WTC11 (cell line): ENCODE measurements around the gene WWOX.

Experiments
- ATF1 ChIP-seq: sonication (generic); formaldehyde crosslinking; IDR thresholded peaks from 2 replicates; pipeline ENCODE4 v1.8.1; 2023; ENCODE audit warnings: mild to moderate bottlenecking, moderate library complexity, missing genetic modification reagents
- ELF4 ChIP-seq: sonication (generic); formaldehyde crosslinking; IDR thresholded peaks from 2 replicates; pipeline ENCODE4 v1.8.1; 2022; ENCODE audit warnings: low read depth, mild to moderate bottlenecking, moderate library complexity, missing genetic modification reagents
- NR2C2 ChIP-seq: sonication (generic); formaldehyde crosslinking; IDR thresholded peaks from 2 replicates; pipeline ENCODE4 v1.8.0; 2022; ENCODE audit warnings: mild to moderate bottlenecking, missing genetic modification reagents
- TF ChIP-seq, protein P1 (sequence below): sonication (generic); formaldehyde crosslinking; IDR thresholded peaks from 2 replicates; pipeline ENCODE4 v1.8.1; 2023; ENCODE audit warnings: mild to moderate bottlenecking, missing genetic modification reagents, moderate library complexity
- TF ChIP-seq, protein P2 (sequence below): fragments of 200-600 bp; IDR thresholded peaks from 2 replicates; pipeline ENCODE4 v1.8.0; 2022; ENCODE audit warnings: antibody characterized with exemption

DNA sequence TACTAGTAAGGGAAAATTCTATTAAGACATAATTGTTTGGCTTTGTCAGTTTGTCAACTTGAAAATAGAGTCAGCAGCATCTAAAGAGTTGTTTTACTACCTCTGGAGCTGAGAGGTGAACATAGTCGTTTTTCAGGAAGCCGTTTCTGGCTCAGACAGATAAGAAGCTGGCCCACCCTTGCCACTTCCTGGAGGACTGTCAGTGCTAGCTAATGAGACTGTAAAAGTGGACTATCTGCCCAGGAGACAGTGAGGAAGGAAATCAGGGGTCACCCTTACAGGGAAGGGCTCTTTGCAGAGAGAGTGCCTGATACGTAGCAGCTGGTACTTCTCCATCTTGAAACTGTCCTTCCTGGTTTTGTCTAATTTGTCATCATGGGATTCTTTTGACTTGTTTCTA lies 328.7 kb downstream of the WWOX start:
- no peak for TF ChIP-seq NR2C2 (CRISPR knock-in tag)
- TF ChIP-seq, protein P1, sequence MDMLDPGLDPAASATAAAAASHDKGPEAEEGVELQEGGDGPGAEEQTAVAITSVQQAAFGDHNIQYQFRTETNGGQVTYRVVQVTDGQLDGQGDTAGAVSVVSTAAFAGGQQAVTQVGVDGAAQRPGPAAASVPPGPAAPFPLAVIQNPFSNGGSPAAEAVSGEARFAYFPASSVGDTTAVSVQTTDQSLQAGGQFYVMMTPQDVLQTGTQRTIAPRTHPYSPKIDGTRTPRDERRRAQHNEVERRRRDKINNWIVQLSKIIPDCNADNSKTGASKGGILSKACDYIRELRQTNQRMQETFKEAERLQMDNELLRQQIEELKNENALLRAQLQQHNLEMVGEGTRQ = no peak
- TF ChIP-seq, protein P2, sequence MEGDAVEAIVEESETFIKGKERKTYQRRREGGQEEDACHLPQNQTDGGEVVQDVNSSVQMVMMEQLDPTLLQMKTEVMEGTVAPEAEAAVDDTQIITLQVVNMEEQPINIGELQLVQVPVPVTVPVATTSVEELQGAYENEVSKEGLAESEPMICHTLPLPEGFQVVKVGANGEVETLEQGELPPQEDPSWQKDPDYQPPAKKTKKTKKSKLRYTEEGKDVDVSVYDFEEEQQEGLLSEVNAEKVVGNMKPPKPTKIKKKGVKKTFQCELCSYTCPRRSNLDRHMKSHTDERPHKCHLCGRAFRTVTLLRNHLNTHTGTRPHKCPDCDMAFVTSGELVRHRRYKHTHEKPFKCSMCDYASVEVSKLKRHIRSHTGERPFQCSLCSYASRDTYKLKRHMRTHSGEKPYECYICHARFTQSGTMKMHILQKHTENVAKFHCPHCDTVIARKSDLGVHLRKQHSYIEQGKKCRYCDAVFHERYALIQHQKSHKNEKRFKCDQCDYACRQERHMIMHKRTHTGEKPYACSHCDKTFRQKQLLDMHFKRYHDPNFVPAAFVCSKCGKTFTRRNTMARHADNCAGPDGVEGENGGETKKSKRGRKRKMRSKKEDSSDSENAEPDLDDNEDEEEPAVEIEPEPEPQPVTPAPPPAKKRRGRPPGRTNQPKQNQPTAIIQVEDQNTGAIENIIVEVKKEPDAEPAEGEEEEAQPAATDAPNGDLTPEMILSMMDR = no peak
- TF ChIP-seq ELF4 (CRISPR knock-in tag) = no peak
- TF ChIP-seq ATF1 = no peak
